GM19438 (cell line): Measurements from ENCODE around the gene MYT1.
A peak's percentile ranks its signal among the peaks of the same experiment; 100 is the strongest.

Source experiments
- ATAC-seq: cut with Tn5 transposase; IDR thresholded peaks from one replicate; pipeline ENCODE4 v1.9.1; 2021; ENCODE audit warnings: low read depth; ENCODE audit not compliant: unreplicated experiment

Gene MYT1

DNA sequence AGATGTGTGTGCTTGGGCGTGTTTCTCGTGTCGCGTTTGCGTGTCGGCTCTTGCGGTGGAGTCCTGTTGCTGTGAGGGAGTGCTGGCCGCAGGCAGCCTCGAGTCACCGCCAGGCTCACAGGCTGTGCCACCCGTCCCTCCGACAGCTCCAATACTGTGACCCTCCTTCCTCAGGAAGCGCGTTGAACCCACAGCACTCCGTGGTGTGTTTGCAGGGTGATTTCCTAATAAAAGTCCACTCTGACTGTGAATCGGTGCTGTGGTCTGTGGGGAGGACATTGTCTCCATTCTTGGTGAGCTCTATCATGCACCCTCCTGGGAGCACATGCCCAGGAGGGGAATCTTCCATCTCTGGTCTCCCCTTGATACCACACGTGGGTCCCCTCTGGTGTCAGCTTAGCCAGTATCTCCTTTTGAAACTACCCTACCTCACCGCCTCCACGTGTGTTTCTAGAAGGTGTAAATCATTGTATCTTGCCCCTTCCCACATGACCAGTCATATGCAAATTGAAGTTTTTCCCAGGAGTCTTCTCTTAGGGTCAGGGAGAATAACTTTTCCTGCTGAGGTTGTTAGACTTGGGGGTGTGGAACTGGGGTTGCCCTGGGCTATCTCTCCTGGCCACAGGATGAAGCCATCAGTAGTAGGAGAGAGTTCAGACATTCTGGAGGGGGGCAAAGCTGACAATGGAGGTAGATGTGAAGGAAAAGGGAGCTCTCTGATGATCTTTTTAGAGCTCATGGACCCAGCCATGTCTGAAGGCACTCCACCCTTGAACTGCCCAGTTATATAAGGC lies 77.9 kb downstream of the MYT1 start:
- ATAC-seq = no peak

DNA sequence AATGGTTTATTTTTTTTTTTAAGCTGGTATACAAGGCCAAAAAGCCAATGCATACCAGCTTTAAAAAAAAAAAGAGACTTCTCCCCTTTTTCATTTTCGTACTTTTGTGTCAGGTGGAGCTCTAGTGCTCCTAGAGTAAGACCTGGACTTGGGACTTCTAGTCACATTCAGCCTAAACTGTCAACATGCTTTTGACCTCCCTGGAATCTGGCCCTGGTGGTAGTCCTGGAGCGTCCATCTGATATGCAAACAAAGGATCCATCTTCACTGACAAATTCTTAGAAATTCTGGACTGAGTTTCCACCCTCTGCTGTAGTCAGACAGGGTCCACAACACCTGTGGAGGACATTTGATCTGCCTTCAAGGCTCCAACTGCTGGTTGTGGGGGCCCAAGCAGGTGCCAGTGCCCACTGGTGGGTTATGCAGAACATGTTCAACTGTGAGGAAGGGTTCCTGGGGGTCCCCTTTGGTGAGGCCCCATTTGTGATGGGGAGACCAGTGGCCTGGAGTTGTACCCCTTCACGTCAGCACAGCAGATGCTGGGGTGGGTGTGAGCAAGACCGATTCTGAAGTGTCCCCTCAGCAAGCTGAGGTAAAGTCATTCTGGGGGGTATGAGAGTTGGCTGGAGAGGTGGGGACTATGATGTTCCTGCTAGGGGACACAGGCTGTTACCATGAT lies 78.7 kb downstream of the MYT1 start:
- no peak for ATAC-seq

DNA sequence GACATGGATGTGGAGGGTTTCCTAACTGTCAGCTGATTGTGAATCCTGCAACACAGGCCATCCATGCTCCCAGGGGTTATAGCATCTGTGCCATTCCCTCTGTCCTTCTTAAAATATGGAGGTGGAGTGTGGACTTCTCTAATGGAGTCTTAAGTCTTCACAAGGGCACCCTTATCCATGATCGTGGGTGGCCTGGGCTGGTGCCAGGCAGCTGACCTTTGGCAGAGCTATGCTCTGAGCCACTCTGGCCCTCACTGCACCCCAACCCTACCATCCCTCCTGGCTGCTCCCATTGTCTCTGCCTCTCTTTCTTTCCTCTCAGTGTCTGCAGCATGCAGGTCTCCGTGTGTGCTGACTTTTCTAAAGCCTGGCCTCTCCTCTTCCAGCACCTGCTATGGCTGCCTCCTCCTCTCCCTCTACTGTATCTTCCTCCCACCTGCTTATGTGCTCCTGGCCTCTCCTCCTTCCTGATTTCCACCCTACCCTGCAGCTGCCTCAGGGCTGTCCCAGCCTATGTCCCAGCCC lies 80.1 kb downstream of the MYT1 start:
- no peak for ATAC-seq

DNA sequence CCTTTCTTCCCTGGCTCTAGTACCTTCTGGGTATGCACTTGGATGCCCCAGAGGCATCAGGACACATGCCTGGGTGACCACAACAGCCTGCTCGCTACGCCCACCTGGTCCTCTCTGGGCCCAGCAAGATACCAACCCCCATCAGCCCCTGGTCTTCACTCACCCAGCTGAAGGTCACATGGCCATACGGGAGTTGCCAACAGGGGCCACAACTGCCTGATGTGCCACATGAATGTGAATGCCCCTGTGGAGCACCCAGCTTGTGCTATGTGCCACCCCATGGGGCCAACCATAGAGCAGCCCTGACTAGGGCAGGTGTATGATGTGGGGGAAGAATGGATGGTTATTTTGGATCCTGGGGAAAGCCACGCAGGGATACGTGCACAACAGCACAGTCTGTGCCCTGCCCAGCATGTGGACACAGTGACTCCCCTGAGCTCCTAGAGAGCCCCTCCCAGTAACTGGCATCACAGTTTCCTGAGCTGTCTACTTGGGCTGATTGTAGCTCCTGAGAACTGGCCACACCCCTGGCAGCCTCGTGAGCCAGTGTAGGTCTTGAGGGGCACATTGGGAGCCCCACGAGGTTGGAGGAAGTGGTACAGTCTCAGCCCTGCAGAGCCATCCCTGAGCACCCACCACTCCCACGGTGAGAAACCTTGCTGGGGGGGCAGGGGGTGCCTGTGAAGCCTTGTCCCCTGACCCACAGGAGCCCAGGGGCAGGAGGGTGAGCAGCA lies 80.8 kb downstream of the MYT1 start:
- ATAC-seq = no peak

DNA sequence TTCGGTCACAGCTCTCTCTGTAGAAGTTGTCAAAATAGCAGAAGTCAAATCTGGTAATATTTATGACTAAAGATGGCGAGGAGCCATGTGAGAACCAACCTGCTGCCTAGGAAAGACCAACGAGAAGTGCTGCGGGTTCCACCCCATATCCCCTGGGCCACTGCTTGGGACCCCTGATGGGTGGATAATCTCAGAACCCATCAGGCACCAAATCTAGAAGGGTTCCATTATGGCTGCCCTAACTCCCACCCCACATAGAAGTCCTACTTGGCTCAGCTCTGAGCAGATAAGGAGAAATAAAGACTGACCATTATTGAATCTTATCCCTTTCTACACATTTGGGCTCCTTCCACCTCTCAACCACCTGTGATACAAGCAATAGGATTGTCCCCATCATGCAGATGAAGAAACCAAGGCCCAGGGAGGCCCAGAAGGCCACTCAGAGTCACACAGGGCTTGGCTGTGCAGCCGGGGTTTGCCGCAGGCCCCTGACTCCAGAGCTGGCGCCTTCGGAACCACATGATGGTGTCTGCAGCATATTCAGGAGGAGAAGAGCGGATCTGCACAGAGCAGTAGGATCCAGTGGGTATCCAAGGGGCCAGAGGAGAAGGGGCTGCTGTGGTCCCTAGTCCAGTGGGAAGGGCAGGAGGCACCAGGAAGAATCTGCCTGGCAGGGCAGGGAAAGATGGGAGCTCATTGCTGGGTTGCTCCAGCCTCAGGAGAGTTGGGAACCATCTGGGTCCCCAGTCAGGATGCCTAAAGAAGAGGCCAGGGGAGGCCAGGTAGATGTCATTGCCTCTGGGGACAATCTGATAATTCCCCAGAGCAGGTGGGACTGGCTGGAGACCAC lies 81.7 kb downstream of the MYT1 start:
- no peak for ATAC-seq

DNA sequence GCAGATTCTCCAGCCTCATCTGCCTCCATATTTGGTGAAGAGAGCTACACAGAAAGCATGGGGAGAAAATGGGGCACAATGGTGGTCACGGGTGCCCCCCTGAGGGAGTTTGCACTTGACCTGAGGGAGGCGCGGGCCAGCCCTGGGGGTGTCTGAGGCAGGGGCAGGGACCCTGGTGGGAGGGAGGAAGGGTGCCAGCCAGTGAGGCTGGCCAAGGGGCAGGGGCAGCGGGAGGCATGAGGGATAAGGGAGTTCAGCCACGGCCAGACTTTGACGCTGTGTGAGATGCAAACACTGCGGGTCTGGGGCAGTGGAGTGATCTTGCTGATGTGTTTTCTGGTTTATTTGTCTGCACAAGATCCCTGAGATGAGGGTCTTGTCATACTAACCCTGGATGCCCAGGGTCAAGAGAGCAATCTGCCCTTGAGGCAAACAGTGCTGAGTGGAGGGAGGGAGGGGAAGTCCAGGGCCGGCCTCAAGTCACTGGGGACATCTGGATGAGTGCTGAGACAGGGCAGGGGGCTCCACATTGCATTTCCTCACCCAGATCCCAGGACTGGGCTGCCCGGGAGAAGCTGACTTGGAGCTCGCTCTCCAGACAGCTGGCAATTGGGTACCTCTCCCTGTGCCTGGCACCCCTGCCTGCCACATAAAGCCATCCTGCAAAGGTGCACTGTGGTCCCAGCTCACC lies 82.5 kb downstream of the MYT1 start:
- no peak for ATAC-seq

DNA sequence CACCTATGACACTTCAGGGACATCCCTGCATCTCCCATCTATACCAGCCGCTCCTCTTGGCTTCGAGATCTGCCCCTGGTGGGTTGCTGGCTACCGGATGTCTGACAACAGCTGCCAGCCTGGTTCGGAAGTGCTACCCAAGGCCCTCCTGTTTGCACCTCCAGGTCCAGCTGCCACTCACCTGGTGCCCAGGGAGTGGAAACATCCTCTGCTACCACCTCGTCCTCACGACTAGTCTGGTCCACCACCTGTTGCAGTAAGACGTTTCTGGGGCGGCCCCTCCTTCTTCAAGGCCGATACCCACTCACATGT lies 83.0 kb downstream of the MYT1 start:
- no peak for ATAC-seq

DNA sequence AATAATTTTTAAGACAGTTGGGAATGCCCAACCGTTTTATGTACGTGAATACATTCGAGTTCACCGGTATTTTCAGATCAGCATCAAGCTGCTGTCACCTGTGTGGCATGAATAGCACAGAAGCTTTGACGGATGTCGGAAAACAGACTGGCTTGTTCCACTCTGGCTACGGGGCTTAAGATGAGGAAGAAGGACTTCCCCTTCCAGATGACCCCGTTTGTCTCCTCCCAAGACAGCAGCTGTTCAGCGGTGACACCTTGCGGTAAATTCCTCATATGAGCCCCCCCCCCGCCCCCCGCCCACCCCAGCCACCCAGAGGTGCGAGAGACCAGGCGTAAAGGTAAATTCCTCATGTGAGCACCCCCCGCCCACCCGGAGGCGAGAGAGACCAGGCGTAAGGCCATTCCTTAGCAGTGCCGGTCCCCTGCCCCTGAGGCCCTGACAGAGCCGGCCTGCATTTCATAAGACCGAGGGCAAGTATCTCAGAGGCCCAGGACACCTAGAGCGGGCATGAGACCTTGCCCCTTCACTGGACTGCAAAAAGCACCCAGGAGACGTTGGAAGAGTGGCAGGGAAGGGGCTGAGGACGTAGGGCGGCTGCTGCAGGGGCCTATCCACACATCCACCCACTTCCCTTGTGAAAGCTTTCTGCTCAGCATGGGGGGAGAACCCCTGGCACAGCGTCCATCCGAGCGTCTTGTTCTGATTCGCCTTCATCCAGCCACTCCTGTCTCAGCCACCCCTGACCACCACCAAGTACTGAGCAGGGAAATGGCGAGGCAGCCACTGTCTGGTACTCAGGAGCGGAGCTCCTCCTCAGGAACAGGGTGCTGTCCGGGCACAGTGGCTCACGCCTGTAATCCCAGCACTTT lies 84.0 kb downstream of the MYT1 start:
- no peak for ATAC-seq

DNA sequence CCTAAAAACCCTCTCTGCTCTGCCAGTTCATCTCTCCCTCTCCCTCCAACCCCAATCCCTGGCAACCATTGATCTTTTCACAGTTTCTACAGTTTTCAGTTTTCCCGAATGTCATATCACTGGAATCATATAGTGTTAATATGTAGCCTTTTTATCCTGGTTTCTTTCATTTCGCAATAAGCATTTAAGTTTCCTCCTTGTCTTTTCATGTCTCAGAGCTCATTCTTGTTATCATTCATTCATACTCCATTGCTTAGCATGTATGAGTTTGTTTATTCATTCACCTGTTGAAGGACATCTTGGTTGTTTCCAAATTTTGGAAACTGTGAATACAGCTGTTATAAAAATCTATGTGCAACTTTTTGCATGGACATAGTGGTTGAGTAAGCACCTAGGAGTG lies 85.8 kb downstream of the MYT1 start:
- no peak for ATAC-seq

DNA sequence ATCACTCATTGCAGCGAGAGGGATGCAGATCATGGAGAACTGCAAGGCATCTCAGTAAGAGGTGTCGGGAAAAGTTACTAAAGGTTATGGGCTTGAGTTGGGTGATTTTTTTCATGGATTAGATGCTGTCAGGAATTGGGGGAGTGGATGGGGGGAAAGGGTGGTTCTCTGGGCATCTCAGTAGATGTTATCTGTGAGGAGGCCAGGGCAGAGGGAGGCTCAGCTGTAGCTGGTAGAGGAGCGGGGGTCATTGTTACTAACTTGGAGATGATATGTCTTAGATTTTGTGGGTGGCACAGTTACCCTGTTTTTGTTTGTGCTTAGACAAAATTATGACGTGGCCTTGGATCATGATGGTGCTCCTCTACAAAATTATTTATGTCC lies 88.7 kb downstream of the MYT1 start:
- ATAC-seq = no peak

DNA sequence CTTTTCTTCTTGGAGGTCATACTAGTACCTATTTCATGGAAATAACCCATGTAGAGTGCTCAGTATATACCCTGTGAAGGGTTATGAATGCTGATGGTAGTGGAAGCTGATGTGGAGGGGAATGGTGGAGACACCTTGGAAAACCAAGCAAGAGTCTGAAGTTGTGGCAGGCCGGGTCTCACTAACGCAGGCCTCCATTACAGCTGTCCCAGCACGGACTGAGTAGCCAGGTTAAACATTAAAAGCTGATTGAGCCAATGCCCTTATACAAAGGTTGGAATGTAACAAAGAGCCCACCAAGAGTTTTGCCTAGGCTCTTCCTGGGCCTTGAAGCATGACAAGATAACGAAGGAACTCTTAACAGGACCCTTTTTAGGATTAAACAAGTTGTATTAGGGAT lies 89.2 kb downstream of the MYT1 start:
- no peak for ATAC-seq

DNA sequence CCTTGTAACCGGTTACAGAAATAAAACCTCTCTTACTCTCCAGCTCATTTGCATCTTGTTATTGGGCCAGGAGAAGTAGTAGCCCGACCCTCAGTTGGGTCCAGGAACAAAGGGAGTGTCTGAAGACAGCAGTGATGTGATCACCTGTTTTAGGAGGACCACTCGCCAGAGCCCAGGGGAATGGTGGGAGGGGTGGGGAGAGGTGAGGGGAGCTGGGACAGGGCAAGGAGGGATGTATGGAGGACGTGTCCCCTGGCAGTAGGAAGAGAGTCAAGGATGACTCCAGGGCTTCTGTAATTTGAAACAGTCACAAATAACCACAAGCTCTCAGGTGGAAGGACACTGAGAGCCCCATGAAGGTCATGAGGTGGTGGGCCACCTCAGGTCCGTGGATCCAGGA lies 89.9 kb downstream of the MYT1 start:
- ATAC-seq = no peak

DNA sequence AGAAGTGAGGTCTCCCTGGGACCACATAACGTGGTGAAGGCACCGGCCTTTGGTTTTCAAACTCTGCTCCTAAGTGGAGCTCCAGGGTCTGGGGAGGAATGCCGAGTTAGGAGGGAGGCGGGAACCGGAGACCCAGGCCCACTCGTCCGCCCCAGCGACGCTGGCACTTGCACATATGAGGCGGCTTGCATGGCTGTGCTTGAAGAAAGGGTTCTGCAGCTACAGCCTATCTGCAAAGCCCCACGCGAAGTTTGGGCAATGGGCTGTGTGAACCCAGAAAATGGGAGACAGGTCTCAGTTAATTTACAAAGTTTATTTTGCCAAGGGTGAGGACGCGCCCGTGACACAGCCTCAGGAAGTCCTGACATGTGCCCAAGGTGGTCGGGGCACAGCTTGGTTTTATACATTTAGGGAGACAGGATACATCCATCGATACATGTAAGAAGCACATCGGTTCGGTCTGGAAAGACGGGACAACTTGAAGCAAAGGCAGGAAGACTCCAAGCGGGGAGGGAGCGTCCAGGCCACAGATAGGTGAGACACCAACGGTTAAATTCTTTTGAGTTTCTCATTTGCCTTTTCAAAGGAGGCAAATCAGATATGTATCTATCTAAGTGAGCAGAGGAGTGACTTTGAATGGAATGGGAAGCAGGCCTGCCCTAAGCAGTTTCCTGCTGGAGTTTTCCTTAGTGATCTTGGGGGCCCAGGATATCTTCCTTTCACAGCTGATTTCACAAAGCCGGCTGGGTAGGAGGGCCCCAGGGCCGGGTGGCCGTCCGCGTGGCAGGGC lies 90.5 kb downstream of the MYT1 start:
- no peak for ATAC-seq

DNA sequence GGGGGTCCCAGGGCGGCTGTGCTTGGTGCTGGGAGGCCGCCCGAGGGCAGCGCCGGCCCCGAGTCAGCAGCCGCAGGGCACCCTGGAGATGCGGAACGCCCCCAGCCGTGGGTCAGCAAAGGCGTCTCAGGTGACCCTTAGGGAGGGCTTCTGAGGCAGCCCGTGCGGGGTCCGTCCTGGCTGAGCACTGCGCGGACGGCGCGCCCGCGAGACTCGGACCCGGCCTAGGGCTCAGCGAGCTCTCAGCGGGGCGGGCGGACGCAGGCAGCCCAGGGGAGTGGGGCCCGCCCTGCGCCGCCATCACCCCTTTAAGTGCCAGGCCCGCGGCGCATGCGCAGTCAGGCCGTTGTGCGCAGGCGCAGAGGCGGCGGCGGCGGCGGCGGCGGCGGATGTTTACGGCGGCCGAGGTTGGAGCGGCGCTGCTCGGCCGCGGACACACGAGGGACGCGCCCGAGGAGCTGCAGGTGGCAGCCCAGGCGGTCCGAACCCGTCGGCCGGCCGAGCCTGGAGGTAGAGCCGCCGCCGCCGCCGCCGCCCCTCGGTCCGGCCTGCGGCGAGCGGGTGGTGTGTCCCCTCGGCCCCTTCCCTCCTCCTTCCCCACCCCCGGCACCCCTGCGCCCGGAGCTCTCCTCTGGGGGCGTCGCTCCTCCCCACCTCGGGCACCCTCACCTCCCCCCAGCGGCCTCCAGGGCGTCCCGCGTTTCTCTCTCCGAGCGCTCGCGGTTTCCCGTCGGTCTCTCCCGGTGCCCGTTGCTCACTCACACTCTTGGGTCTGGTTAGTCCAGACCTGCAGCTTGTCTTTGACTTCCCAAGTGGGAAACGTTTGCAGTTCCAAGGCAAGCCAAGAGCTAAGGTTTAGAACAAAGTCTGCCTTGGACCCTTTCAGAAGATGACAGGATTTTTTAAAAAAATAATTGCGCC lies 91.4 kb downstream of the MYT1 start, which contains the start of gene PCMTD2:
Gene PCMTD2 (plus strand): TSS at position 388 of the 921 bp plus-strand sequence. CDS start 4,218 bp downstream, outside the sequence.
- ATAC-seq = peak; percentile 75

DNA sequence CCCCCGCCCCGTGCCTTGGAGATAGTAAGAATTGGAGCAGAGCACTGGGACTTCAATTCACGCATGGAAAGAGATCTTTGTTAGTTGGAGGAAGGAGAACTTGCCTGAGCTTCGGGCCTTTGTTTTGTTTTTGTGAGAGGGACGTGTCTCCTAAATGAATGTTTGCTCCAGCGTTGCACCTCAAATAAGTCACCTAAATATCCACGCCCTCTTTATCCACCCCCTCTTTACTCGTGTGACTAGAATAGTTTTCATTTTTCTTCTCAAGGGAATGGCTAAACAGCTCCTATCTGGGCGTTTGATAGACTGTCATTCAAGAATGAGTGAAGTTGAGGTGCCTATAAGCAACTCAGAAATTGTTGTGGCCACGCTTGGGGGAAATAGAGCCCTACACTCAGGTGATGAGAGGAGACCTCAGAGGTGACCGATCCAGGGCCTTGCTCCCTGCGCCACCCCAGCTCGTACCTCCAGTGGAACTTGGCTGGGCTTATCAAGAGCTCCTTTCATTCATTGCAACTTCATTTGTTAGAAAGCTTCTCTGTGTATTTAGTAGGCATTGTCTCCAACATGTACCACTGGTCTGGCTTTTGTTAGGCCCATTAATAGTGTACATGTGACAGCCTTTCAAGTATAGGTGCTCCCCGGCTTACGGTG lies 92.2 kb downstream of the MYT1 start:
- no peak for ATAC-seq

DNA sequence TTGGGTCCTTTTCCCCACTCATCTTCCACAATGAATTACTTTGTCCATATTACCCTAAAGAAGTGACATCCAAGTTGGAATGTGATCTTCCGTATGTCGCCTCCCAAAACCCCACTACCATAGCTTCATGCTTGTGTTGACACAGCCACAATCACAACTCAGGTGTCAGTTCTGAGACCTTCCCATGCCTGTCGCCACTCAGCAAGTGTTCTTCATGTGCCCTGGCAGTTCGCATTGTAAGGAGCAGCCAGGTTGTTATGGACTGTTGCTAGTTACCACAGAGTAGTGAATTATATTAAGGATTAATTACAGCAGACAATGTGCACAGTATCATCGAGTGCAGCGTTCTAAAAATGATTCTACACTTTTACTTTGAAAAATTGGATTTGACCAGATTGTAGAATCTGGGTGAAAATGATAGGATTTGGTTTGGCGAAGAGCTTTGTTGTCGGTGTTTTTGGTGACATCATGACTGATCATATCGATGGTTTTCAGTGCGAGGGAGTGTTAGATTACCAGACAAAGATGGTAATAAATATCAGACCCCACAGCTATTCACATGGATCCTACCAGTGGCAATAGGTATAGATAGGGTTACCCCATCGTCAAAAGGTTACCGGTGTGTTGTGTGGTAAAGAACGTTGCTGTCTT lies 93.0 kb downstream of the MYT1 start:
- no peak for ATAC-seq
